Spleen (tissue), 11 donors: ENCODE measurements around the gene AKAP6. TPM values are rescaled to one million over a fixed set of nuclear protein-coding genes. Genes with fewer than 3 reads are reported as not detected.
"Not testable (repeated sequence)": the region's sequence is repeated elsewhere in the genome, so short reads cannot be mapped to it uniquely, and the experiment has no call there.

ENCODE experiments used
- DNase-seq: peaks from one replicate; pipeline ENCODE4 v3.0.0-alpha.2; 2020
- H3K27ac ChIP-seq, 8 donors: fragments of 200-600 bp; sonication (generic) in 7 of 8; 1 replicate in 4 of 8; 2 replicates in 4 of 8; pipeline versions ENCODE4 v1.5.0 to v1.8.0; 2016 to 2021; ENCODE audit warnings: inconsistent platforms in 4 of 8, mild to moderate bottlenecking in 4 of 8, moderate library complexity in 1 of 8
- H3K27me3 ChIP-seq, 7 donors: fragments of 200-600 bp; sonication (generic) in 6 of 7; replicated peaks in 1 of 7; 1 replicate in 4 of 7; 2 replicates in 3 of 7; pipeline versions ENCODE4 v1.5.0 to v1.8.0; 2016 to 2021; ENCODE audit warnings: inconsistent platforms in 3 of 7, mild to moderate bottlenecking in 1 of 7
- H3K36me3 ChIP-seq, 6 donors: fragments of 200-600 bp; sonication (generic) in 5 of 6; 1 replicate in 4 of 6; 2 replicates in 2 of 6; pipeline versions ENCODE4 v1.5.0 to v1.8.0; 2016 to 2021; ENCODE audit warnings: inconsistent platforms in 2 of 6
- H3K4me1 ChIP-seq, 6 donors: fragments of 200-600 bp; sonication (generic) in 5 of 6; 1 replicate in 3 of 6; 2 replicates in 3 of 6; pipeline versions ENCODE4 v1.5.0 to v1.8.0; 2016 to 2021; ENCODE audit warnings: inconsistent platforms in 3 of 6
- H3K4me3 ChIP-seq, 8 donors: fragments of 200-600 bp; sonication (generic) in 7 of 8; 1 replicate in 4 of 8; 2 replicates in 4 of 8; pipeline versions ENCODE4 v1.5.0 to v1.8.0; 2016 to 2021; ENCODE audit warnings: inconsistent platforms in 4 of 8, mild to moderate bottlenecking in 4 of 8, moderate library complexity in 2 of 8
- H3K9me3 ChIP-seq, 8 donors: fragments of 200-600 bp; sonication (generic) in 7 of 8; 1 replicate in 4 of 8; 2 replicates in 4 of 8; pipeline versions ENCODE4 v1.5.0 to v1.8.0; 2016 to 2021; ENCODE audit warnings: inconsistent platforms in 4 of 8
- CTCF ChIP-seq, 11 experiments: fragments of 200-600 bp in 7 of 11; fragments of 450-650 bp in 4 of 11; sonication (generic) in 4 of 11; IDR thresholded peaks in 8 of 11; conservative IDR thresholded peaks in 3 of 11; 1 replicate in 7 of 11; 2 replicates in 4 of 11; pipeline versions ENCODE4 v1.4.0 to v1.8.0; 2016 to 2021; ENCODE audit warnings: antibody characterized with exemption in 11 of 11, inconsistent platforms in 4 of 11, mild to moderate bottlenecking in 1 of 11
- POLR2A ChIP-seq, 3 donors: fragments of 450-650 bp; IDR thresholded peaks; one replicate each; pipeline ENCODE4 v1.5.1; 2017; ENCODE audit warnings: antibody characterized with exemption in 3 of 3, mild to moderate bottlenecking in 1 of 3
- POLR2AphosphoS5 ChIP-seq, 3 donors: sonication (generic); formaldehyde crosslinking; IDR thresholded peaks; one replicate each; pipeline ENCODE4 v1.5.1; 2017; ENCODE audit warnings: antibody characterized with exemption in 3 of 3
- WGBS, 5 donors: extraction: QIAGEN DNeasy Blood & Tissue Kit in 3 of 5; methylation state at CpG; one replicate each; pipeline versions ENCODE4 v1.1.5 to v1.1.7; 2013 to 2018; 5-methylcytosine and 5-hydroxymethylcytosine counted together
- intact Hi-C: fragments of 100-400 bp; cut with DNase I; formaldehyde crosslinking; loops from one replicate; pipeline ENCODE4 v1.15.0; 2023; ENCODE audit warnings: low total_unique reads
- polyA plus RNA-seq, 3 donors: library from polyadenylated mRNA; stranded (reverse); fragments of 200-250 nt; gene quantifications; one replicate each; pipeline ENCODE4 v1.2.1, GENCODE V29; 2013
- total RNA-seq, 7 donors: library from RNA; depleted of rRNA in 3 of 7; stranded (reverse); fragments of >200 nt in 3 of 7; fragmentation: NEBNext Ultra II Directional in 4 of 7; extraction: Animal tissue kit (Norgen Biotek cat#: 25700) in 4 of 7; gene quantifications; one replicate each; pipeline versions ENCODE4 v1.1.0 to v1.2.1, GENCODE V29; 2016 to 2021
- donor health status: healthy with polysubstance abuse.
- donor health status: DM: no; HTN: no; CAD: no; lungs with moderate emphysema.
- donor health status: DM: no; HTN: no; CAD: no.
- donor health status: Bipolar disorder and iron deficiency.
- donor health status: healthy.
- donor health status: DM: no; HTN: no; CAD: no.
- donor health status: DM: yes; HTN: yes; CAD: no.

AKAP6 gene
- total and polyA plus RNA-seq, 10 donors = 0.20 to 12.1 (median 4.8) TPM

GRCh38 chr14:32382704-32383103, 53.6 kb downstream of the AKAP6 start:
- H3K4me1 ChIP-seq = no peaks in the 10 kb centered on the region
- no peak overlapping the region for H3K4me3 ChIP-seq
- TF ChIP-seq POLR2AphosphoS5 (IDR thresholded peaks at IDR 0.05) (no peak), POLR2A (IDR thresholded peaks at IDR 0.05) (no peak), CTCF (IDR thresholded peaks at IDR 0.05 in 8 of 11, conservative IDR thresholded peaks at IDR 0.05 in 3 of 11) (no peak)
- WGBS, 5 donors = 80 to 100% (median 100%) methylated on average over 1 of the region's 1 CpG
- no peak for DNase-seq
- H3K9me3 ChIP-seq = no peaks in the 10 kb centered on the region
- no peak overlapping the region for H3K27ac ChIP-seq
- intact Hi-C loops = no loop called here
- no peaks in the 10 kb centered on the region for H3K27me3 ChIP-seq
- no peaks in the 10 kb centered on the region for H3K36me3 ChIP-seq

GRCh38 chr14:32383364-32384009, 54.4 kb downstream of the AKAP6 start:
- Histone ChIP-seq H3K4me3 (no peak overlapping the region), H3K27me3 (no peaks in the 10 kb centered on the region), H3K36me3 (no peaks in the 10 kb centered on the region), H3K9me3 (no peaks in the 10 kb centered on the region), H3K4me1 (no peaks in the 10 kb centered on the region), H3K27ac (no peak overlapping the region)
- 80 to 95% (median 89%) methylated on average over 3 of the region's 3 CpGs for WGBS, 5 donors
- intact Hi-C loops = no loop called here
- TF ChIP-seq POLR2AphosphoS5 (IDR thresholded peaks at IDR 0.05) (no peak), CTCF (IDR thresholded peaks at IDR 0.05 in 8 of 11, conservative IDR thresholded peaks at IDR 0.05 in 3 of 11) (no peak), POLR2A (IDR thresholded peaks at IDR 0.05) (no peak)
- no peak for DNase-seq

GRCh38 chr14:32384464-32384863, 55.4 kb downstream of the AKAP6 start:
- no peak for TF ChIP-seq POLR2AphosphoS5 (IDR thresholded peaks at IDR 0.05)
- TF ChIP-seq CTCF (IDR thresholded peaks at IDR 0.05 in 8 of 11, conservative IDR thresholded peaks at IDR 0.05 in 3 of 11) = no peak
- TF ChIP-seq POLR2A (IDR thresholded peaks at IDR 0.05) = no peak
- Histone ChIP-seq H3K27me3 (no peaks in the 10 kb centered on the region), H3K4me3 (no peak overlapping the region), H3K9me3 (peaks cover 0 to 8% (median 0%) of the 10 kb centered on the region in 8 donors), H3K36me3 (no peaks in the 10 kb centered on the region), H3K27ac (no peak overlapping the region), H3K4me1 (no peaks in the 10 kb centered on the region)
- intact Hi-C loops = no loop called here
- 71 to 91% (median 77%) methylated on average over 2 of the region's 2 CpGs for WGBS, 5 donors
- no peak for DNase-seq

GRCh38 chr14:32387295-32387694, 58.2 kb downstream of the AKAP6 start:
- H3K36me3 ChIP-seq, H3K27me3 ChIP-seq, H3K4me3 ChIP-seq, DNase-seq, H3K27ac ChIP-seq, H3K4me1 ChIP-seq, intact Hi-C loops: not testable (repeated sequence)
- H3K9me3 ChIP-seq = peaks cover 0 to 10% (median 0%) of the 10 kb centered on the region in 8 donors
- 84 to 96% (median 87%) methylated on average over 2 of the region's 2 CpGs for WGBS, 5 donors
